ENCODE results near the gene GPSM3.
"Not testable (repeated sequence)": the region's sequence is repeated elsewhere in the genome, so short reads cannot be mapped to it uniquely, and the experiment has no call there.

The GPSM3 gene

GRCh38 chr6:32186151-32186840, 6.1 kb downstream of the GPSM3 start:
- DNase-seq, result not testable (repeated sequence)

GRCh38 chr6:32185681-32186131, 6.7 kb downstream of the GPSM3 start:
- peak; percentile 56 to 77 for DNase-seq

- no peak for DNase-seq
Measured at GRCh38 chr6:32184084-32184640, 8.3 kb downstream of the GPSM3 start, which contains the start of gene AGER. Gene AGER, minus strand, starts transcription at chr6:32184253. Its CDS starts 31 bp downstream, at chr6:32184222.

- DNase-seq, result no peak
Measured at GRCh38 chr6:32183483-32184083, 8.9 kb downstream of the GPSM3 start.

- DNase-seq, result no peak
Measured at GRCh38 chr6:32183030-32183429, 9.4 kb downstream of the GPSM3 start.

GRCh38 chr6:32182555-32182981, 9.9 kb downstream of the GPSM3 start:
- no peak for DNase-seq

GRCh38 chr6:32181915-32182529, 10.4 kb downstream of the GPSM3 start:
- no peak for DNase-seq

GRCh38 chr6:32181148-32181702, 11.2 kb downstream of the GPSM3 start:
- no peak for DNase-seq

GRCh38 chr6:32179766-32180405, 12.6 kb downstream of the GPSM3 start:
- DNase-seq, result no peak

GRCh38 chr6:32178547-32179440, 13.6 kb downstream of the GPSM3 start:
- DNase-seq, result no peak

GRCh38 chr6:32177788-32178546, 14.5 kb downstream of the GPSM3 start, which contains the start of gene RNF5:
Gene RNF5, plus strand, starts transcription at chr6:32178405. Its CDS starts 107 bp downstream, at chr6:32178512.
- DNase-seq, result peak; percentile 99 to 100

- no peak for DNase-seq
Measured at GRCh38 chr6:32177183-32177787, 15.2 kb downstream of the GPSM3 start.

GRCh38 chr6:32176476-32177182, 15.8 kb downstream of the GPSM3 start:
- no peak for DNase-seq

GRCh38 chr6:32175711-32176475, 16.6 kb downstream of the GPSM3 start, which contains the start of gene AGPAT1:
Gene AGPAT1, minus strand, starts transcription at chr6:32176084. Its CDS starts 4,588 bp downstream, at chr6:32171496.
- DNase-seq, result peak; percentile 96 to 97

GRCh38 chr6:32175322-32175710, 17.1 kb downstream of the GPSM3 start:
- DNase-seq, result no peak

GRCh38 chr6:32174416-32174815, 18.0 kb downstream of the GPSM3 start:
- no peak for DNase-seq

- DNase-seq, result no peak
Measured at GRCh38 chr6:32173051-32173727, 19.3 kb downstream of the GPSM3 start.

- no peak for DNase-seq
Measured at GRCh38 chr6:32171234-32171633, 21.2 kb downstream of the GPSM3 start.
